Raji (cell line): ENCODE data around the gene SLC38A1.

Source experiments
- POLR2A ChIP-seq: IDR thresholded peaks from 2 replicates; pipeline ENCODE4 v1.6.1; 2011; ENCODE audit warnings: low read depth, low read length, control low read depth; ENCODE audit not compliant: insufficient read depth

Gene SLC38A1

DNA sequence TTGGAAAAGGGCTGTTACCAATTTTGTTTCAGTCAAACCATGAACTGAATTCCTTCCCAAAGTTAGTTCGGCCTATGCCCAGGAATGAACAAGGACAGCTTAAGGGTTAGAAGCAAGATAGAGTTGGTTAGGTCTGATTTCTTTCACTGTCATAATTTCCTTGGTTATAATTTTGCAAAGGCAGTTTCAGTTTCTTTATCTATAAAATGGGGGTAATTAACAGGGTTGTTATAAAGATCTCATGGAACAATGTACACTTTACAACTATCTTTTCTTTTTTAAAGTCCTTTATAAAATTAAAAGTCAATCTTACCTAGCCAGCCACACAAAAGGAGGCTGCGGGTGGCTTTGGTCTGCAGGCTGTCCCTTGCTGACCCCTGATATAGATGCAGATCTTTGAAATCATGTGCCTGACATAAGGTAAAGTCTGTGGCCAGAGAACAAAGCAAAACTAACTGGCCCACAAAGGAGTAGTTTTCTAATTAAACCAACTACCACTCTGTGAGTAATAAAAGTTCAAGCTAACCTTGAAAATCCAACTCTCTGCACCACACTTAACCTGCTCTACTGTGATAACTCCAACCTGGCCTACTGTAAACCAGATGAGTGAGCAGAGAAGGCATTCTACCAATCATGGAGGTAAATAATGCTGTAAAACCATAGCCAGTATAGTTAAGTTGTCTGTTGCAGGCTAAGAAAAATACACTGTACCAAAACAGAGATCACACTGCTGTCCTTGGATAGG, 49.5 kb downstream of the SLC38A1 start:
- TF ChIP-seq POLR2A: no peak

DNA sequence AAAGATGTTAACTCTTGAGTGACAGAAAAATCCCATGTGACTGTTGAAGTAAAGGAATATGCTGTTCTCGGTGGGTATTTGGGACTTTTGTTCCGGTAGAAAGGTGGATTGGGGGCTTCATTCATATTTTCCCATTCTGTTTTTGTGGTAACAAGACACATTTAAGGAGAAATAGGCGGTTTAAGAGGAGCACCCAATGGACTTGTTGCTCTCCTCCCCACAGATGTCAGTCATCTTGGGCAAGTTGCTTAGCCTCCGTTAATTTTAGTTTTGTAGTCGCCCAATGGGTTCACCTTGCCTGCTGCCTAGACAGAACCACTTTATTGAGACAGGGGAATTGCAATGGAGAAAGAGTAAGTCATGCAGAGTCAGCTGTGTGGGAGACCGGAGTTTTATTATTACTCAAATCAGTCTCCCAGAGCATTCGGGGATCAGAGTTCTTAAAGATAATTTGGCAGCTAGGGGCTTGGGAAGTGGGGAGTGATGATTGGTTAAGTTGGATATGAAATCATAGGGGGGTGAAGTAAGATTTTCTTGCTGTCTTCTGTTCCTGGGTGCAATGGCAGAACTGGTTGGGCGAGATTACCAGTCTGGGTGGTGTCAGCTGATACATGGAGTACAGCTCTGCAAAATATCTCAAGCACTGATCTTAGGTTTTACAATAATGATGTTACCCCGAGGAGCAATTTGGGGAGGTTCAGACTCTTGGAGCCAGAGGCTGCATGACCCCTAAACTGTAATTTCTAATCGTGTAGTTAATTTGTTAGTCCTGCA, 50.3 kb downstream of the SLC38A1 start:
- TF ChIP-seq POLR2A: no peak

DNA sequence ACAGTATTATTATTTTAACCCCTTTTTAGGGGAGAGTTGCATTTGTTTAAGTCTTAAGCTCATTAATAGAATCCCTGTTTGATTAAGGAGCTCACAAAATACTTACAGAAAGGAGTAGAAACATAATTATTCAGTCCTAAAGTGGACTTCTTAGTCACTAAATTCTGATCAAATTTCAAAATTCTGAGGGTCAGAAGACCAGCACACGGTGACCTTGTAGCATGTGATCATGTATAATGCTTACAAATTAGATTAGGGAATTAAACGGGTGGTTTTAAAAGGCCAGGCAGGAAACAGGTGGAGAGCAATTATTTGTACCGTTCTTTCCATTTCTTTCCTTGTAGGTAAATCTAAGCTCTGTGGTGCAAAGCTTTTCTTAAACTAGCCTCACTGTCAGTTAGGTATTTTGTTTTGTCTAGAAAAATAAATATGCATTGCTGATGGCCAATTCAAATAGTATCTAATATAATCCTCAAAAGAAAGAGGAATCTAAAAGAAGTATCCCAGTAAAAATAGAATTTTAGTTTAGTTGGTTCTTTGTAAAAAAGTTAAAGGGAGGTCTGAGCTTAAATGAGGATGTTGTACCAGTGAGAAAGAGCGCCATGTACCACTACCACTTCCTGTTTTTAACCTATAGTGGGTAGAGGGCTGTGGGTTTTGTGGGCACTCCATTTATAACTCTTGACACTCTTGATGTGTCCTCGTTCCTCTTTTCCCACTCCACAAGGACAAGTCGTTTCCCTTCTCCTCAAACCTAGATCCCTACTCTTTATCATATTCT, 51.1 kb downstream of the SLC38A1 start:
- no peak for TF ChIP-seq POLR2A

DNA sequence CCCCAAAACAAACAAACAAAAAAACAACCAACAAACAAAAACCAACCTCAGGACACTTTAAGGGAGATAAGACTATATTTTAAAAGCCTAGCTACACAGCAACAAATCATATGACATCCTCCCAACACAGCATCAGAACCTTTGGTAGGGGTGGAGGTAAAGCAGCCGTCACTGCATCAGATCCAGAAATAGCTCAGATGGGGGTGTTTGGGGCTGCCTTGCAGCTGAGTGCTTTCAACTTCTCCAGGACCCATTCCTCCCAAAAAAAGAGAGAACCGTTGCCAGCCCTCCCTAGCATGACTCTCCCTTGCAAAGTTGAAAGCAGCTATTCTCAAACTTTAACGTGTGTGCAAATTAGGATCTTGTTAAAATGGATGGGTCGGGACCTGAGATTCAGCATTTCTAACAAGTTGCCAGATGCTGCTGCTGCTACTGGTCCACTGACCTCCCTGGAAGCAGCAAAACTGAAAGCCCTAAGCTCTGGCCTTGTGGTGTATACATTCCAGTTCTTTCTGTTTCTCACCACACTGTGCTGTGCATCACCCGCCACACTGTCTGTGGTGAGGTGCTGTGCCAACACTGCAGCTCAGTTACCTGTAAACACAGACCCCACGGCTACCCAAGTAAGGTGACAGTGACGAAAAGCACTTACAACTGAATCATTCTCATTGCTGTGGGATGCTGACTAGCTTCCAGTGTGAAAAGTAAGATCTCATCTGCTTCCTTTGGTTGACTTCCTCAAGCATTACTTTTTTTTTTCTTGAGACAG, 54.0 kb downstream of the SLC38A1 start:
- TF ChIP-seq POLR2A: no peak

DNA sequence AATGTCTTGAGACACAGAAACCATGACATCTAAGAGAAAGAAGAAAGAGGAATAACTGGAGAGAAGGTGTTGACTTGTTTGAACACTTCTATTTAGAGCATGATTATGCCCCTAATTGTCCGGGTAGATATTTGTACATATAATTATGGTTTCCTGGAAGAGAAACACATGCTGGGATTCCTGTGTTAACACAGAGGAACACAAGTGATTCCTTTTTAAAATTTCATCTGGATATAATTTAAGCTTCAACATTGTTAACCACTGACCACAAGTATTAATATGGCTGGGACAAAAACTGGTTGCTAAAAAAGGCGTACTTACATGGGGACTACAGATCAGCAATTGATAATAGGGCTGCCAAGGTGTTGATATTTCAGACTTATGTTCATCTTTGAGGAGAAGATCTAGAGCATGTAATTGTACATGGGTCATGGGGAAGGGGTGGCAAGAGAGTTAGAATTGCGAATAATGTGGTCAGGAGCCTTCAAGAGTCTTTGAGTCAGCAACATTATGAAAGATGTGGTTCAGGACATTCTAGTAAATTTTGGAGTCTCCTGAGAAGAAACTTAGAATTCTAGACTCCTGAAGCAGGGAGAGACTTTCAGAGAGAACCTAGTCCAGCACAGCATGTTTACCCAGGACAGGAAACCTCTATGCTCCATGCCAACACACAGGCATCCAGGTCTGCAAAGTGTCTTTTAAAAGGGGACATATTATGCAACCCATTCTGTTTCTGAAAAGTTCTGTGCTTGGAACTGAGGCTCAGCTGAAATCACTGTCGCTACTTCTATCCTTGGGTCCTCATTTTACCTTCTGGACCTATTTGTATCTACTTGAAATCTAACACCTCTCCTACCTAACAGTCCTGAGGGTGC, 56.5 kb downstream of the SLC38A1 start:
- TF ChIP-seq POLR2A: no peak

DNA sequence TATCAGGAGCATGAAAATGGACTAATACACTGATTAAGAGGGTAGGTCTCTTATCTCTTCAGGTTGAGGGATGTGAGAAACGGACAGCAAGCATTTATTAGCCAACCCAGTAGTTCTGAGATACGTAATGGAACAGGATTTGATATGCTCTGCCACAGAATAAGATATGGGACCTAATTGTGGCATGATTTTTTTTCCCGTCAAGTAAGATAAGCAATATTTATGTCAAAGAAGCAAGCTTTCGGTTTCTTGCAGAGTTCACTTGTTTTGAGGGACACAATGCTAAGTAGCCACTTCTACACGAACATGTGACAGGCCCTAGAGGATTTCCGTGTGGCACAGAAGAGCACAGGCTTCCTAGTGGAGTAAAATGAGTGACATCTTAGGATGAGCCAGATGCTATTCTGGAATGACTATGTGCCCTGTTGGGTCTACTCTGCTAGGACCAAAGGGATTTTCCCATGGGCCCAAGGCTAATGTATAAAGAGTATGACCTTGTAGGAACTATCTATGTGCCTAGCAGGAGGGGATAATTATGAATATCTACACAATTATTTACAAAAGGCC, 57.9 kb downstream of the SLC38A1 start:
- TF ChIP-seq POLR2A: no peak

DNA sequence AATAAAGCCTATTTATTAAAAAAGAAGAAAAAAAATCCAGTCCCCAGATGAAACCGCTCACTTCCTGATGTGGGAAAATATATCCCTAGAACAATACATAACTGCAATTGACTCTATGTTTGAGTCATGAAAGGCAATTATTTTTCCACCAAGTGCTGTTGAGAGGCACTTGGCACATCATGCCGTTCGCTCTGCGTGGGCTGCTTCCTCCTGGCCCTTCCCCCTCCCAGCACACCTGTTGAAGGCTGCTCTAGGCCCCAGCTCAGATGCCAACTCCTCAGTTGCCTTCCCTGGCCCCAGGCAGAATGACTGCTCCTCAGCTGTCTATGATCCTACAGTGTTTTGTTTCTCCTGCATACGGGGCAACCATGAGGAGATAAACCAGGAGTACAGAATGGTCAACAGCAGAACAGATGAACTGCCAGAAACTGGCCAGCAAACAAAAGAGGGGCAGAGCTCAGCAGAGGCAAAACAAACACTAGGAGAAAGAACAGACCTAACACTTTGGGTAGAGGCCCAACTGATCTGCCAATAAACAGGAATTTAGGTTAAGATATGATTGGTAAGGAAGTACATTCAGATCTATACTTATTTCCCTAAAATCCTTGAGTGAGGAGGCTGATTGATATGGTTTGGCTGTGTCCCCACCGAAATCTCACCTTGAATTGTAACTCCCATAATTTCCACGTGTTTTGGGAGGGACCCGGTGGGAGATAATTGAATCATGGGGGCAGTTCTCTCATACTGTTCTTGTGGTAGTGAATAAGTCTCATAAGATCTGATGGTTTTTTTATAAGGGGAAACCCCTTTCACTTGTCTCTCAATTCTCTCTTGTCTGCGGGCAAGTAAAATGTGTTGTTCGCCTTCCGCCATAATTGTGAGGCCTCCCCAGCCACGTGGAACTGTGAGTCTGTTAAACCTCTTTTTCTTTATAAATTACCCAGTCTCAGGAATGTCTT, 58.6 kb downstream of the SLC38A1 start:
- no peak for TF ChIP-seq POLR2A

DNA sequence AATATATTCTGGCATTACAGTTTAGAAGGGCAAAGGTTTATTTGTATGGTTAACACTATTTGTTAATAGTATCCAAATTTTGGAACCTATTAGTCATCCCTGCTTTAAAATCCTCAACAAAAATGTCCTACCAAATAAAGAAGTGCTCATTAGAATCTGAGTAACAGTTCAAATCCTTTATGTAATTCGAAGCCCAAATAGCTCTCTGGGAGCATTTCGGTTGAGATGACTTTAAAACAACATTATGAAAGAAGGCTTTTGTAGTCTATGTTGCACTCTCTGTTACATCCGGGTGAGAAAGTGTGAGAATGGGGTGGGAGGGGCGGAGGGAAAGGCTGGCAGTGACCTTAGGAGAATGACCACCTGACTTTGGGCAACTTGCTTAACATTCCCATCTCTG, 59.7 kb downstream of the SLC38A1 start:
- no peak for TF ChIP-seq POLR2A

DNA sequence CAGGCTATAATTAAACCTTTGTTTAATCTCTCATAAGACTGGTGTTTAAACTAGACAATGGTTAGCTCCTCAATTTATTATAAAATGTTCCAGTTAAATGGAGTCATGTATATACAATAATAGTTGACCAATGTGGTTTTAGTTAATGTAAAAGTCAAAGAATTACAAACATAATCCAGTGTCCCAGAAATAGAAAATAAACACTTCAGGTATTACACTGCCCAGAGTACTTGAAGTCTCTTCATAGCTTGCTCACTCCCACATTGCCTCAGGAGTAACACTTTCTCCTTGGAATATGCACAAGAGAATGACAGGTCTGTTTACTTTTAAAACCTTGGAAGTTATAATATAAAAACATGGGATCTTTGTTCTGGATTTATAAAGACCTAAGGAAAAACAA, 60.5 kb downstream of the SLC38A1 start:
- no peak for TF ChIP-seq POLR2A

DNA sequence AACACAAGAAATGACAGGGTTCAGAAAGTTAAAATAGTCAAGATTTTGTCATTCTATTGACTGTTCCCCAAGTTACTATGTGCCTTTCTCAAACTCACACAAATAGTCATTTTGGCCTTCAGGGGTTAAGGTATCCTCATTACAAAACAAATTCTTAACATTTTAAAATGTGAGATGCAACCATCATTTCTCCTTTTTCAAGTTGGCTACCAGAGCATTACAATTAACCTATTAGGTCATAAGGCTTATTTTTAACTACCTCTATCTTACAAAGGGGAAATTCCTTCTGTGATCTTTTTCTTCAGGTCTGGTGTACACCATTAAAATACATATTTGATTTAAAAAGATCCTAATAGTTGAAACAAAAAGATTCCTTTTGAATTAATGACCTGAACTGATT, 61.2 kb downstream of the SLC38A1 start:
- no peak for TF ChIP-seq POLR2A

DNA sequence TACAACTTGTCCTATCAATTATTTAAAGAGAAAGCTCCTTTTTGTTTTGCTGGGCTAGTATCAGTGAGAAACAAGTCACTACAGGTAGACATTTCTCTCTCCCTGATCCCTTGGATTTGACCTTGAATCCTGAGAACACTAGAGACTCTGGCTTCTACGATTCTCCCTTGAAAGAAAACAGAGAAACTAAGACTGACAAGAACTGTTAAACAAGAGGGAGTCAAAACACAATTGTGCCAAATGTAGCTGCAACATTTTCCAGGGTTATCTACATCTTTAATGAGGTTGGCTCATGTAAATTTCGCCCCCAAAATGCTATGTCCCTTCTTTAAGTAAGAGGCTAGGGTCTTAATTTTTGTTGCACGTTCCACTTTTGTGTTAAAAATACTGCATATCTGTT, 62.4 kb downstream of the SLC38A1 start:
- no peak for TF ChIP-seq POLR2A

DNA sequence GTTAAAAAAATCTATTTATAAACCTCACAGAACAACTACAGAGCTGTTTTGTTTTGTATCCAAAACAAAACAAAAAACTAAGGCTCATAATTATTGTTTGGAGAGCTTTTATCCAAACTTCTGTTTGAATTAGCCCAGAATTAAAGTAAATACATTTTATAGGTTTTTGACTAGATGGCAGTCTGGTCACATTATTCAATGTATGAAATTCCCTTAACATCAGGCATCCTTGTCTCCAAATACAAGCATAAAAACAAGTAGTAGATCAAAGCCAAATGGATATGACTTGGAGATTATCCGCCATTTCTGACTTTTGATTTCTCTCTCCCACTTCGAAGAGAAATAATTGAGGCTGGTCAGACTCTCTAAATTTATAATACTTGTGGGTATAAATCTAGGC, 63.5 kb downstream of the SLC38A1 start:
- no peak for TF ChIP-seq POLR2A
